Fibroblast of mammary gland (primary cell): ENCODE results near the gene C1QTNF12.

Experiments
- DNase-seq: peaks from one replicate; pipeline ENCODE4 v3.0.0-alpha.2; 2010; ENCODE audit warnings: low read depth
- H3K4me3 ChIP-seq: 2 replicates; pipeline ENCODE4 v1.5.1; 2011; ENCODE audit warnings: low read depth, mild to moderate bottlenecking, low read length, moderate library complexity; ENCODE audit not compliant: control insufficient read depth
- CTCF ChIP-seq: conservative IDR thresholded peaks from 2 replicates; pipeline ENCODE4 v1.5.1; 2011; ENCODE audit warnings: low read depth, low read length, inconsistent platforms; ENCODE audit not compliant: control insufficient read depth, insufficient read depth

The C1QTNF12 gene

GRCh38 chr1:1264868-1265272 is 18.3 kb upstream of the C1QTNF12 start:
- peak; percentile 54 for TF ChIP-seq CTCF
- H3K4me3 ChIP-seq: no peak overlapping the region
- DNase-seq: peak; percentile 98

GRCh38 chr1:1264026-1264425 is 17.5 kb upstream of the C1QTNF12 start:
- H3K4me3 ChIP-seq: no peak overlapping the region
- no peak for DNase-seq
- no peak for TF ChIP-seq CTCF

GRCh38 chr1:1262758-1263157 is 16.2 kb upstream of the C1QTNF12 start:
- no peak for DNase-seq
- TF ChIP-seq CTCF: no peak
- H3K4me3 ChIP-seq: no peak overlapping the region

GRCh38 chr1:1262071-1262470 is 15.5 kb upstream of the C1QTNF12 start:
- no peak for TF ChIP-seq CTCF
- H3K4me3 ChIP-seq: no peak overlapping the region
- DNase-seq: no peak

DNA sequence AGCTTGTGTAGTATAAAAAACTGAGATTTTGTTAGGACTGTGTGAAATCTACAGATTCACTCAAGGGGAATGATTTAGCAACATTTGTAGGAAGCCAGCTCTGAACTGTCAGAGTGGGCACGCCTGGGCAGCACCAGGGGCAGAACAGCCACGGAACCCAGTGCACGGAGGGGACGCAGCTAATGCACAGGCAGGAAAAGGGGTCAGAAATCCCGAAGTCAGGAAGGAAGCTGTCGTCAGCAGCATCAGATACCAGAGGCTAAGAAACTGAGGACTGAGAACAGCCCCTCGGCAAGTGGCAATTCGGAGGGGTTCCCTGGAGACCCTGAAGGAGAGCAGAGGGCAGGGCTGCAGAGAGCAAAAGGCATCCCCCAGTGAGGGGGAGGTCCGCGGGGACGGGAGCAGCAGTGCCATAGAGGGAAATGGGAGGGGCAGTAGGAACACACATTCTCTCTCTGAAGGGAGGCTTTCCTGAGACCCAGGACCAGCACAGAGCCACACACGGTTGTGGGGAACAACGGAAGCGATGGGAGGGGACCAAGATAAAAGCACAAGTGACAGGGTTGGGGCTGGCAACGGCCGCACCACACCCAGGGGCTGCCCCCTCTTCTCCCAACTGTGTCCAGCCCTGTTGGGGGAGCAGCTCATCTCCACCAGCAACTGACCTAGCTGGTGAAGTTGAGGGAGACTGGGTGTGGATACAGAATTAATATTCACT is 14.5 kb upstream of the C1QTNF12 start:
- H3K4me3 ChIP-seq: no peak overlapping the region
- TF ChIP-seq CTCF: no peak
- no peak for DNase-seq

DNA sequence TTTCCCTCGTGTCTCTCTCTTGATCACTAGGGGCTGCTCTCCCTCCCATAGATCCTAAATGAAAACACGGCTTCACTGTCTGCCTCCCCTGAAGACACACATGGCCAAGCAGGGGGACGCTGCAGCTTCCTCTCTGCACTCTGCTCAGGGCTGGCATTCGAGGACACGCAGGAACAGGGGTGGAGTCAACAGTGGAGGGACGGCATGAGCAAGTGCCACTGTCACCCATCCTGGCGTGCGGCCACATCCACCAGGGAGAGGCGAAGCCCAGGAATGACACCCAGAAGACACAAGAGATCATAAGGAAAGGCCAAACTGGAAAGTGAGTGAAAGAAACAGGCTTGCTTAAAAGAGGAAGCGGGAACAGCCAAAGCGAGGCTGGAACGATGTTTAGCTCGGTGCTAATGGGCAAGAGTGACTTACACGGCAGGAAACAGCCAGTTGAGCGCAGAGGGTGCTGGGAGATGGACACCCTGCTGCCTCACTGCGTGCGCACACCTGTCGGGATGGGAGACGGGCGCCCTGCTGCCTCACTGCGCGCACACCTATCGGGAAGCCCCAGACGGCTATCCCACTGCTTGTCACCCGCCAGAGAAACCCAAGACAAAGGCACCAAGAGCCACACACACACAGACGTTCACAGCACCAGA is 13.6 kb upstream of the C1QTNF12 start:
- DNase-seq: no peak
- no peak for TF ChIP-seq CTCF
- H3K4me3 ChIP-seq: no peak overlapping the region

DNA sequence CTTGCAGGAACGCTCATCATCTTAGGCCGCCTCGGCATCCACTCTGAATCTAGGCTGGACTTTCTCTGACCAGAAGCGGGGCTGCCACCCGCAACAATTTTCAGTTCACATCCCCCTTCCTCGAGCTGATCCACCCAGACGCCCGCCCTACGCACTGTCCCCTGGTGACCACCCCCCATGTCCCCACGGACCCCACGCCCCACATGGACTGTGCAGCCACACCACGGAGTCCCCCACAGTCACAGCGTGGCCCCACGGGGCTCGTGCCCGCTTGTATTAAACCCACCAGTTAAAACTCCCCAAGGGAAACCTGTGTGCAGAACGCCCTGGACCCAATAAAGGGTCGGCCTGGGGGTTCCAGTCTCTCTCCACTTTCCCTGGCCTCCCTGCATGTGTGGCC is 13.0 kb upstream of the C1QTNF12 start:
- TF ChIP-seq CTCF: no peak
- no peak overlapping the region for H3K4me3 ChIP-seq
- DNase-seq: no peak
